Hematopoietic multipotent progenitor cell treated with erythropoietin and hydrocortisone succinate and interleukin-3 and kit ligand, for 6 days (in vitro differentiated cells): ENCODE results near the gene KLF5.

Experiments used
- DNase-seq: peaks from one replicate; pipeline ENCODE4 v3.0.0-alpha.2; 2015

KLF5 gene

GRCh38 chr13:73060251-73061160 lies 1.7 kb downstream of the KLF5 start:
- peak; percentile 25 for DNase-seq

- peak; percentile 38 for DNase-seq
Observed at GRCh38 chr13:73061473-73061872, 2.7 kb downstream of the KLF5 start.

- no peak for DNase-seq
Observed at GRCh38 chr13:73061876-73062275, 3.1 kb downstream of the KLF5 start.

- no peak for DNase-seq
Observed at GRCh38 chr13:73062468-73062867, 3.7 kb downstream of the KLF5 start.

GRCh38 chr13:73063166-73063565 lies 4.4 kb downstream of the KLF5 start:
- no peak for DNase-seq

- no peak for DNase-seq
Observed at GRCh38 chr13:73065036-73065435, 6.2 kb downstream of the KLF5 start.

- no peak for DNase-seq
Observed at GRCh38 chr13:73065665-73066340, 7.0 kb downstream of the KLF5 start.

- DNase-seq, result no peak
Observed at GRCh38 chr13:73069206-73069805, 10.5 kb downstream of the KLF5 start.

- DNase-seq, result no peak
Observed at GRCh38 chr13:73070451-73071098, 11.8 kb downstream of the KLF5 start.

GRCh38 chr13:73072239-73072900 lies 13.6 kb downstream of the KLF5 start:
- no peak for DNase-seq

- no peak for DNase-seq
Observed at GRCh38 chr13:73073050-73073449, 14.2 kb downstream of the KLF5 start.

- DNase-seq, result peak; percentile 17
Observed at GRCh38 chr13:73074014-73074413, 15.2 kb downstream of the KLF5 start.

- no peak for DNase-seq
Observed at GRCh38 chr13:73074926-73075325, 16.1 kb downstream of the KLF5 start.

- no peak for DNase-seq
Observed at GRCh38 chr13:73075546-73075945, 16.7 kb downstream of the KLF5 start.

GRCh38 chr13:73075954-73076353 lies 17.1 kb downstream of the KLF5 start:
- no peak for DNase-seq

GRCh38 chr13:73077865-73078264 lies 19.1 kb downstream of the KLF5 start:
- no peak for DNase-seq

- DNase-seq, result no peak
Observed at GRCh38 chr13:73079359-73079758, 20.6 kb downstream of the KLF5 start.

- no peak for DNase-seq
Observed at GRCh38 chr13:73081256-73081915, 22.6 kb downstream of the KLF5 start.

- no peak for DNase-seq
Observed at GRCh38 chr13:73082471-73082870, 23.7 kb downstream of the KLF5 start.

GRCh38 chr13:73082895-73083294 lies 24.1 kb downstream of the KLF5 start:
- DNase-seq, result no peak

- DNase-seq, result no peak
Observed at GRCh38 chr13:73088332-73088935, 29.6 kb downstream of the KLF5 start.

GRCh38 chr13:73089213-73089612 lies 30.4 kb downstream of the KLF5 start:
- no peak for DNase-seq
